HL-60 (cell line): Measurements from ENCODE around the gene PYDC1.

Experiments used
- TF ChIP-seq, protein P1 (sequence below): IDR thresholded peaks from one replicate; pipeline ENCODE4 v1.5.1; 2011; ENCODE audit warnings: low read length, control low read depth, inconsistent platforms; ENCODE audit not compliant: insufficient read depth
- TF ChIP-seq, protein P2 (sequence below): IDR thresholded peaks from 2 replicates; pipeline ENCODE4 v1.6.1; 2012; ENCODE audit warnings: low read depth; ENCODE audit not compliant: insufficient replicate concordance

DNA sequence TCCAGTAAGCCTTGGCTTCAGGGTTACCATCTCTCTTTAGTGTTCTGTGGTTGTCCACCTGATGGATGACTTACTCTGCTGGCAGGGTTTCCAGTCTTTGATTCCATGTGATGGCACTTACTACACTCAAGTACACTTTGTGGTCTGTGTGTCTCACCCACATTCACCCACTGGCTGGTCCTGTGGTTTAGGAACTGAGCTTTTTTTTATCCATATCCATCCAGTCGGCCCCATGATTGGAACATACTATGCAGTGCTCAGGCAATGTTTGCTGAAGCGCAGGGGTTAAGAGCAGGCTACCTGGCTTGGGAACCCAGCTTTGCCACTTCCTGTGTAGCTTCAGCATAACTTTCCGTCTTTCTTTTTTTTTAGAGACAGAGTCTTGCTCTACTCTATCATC is 39.8 kb downstream of the PYDC1 start:
- TF ChIP-seq, protein P1, sequence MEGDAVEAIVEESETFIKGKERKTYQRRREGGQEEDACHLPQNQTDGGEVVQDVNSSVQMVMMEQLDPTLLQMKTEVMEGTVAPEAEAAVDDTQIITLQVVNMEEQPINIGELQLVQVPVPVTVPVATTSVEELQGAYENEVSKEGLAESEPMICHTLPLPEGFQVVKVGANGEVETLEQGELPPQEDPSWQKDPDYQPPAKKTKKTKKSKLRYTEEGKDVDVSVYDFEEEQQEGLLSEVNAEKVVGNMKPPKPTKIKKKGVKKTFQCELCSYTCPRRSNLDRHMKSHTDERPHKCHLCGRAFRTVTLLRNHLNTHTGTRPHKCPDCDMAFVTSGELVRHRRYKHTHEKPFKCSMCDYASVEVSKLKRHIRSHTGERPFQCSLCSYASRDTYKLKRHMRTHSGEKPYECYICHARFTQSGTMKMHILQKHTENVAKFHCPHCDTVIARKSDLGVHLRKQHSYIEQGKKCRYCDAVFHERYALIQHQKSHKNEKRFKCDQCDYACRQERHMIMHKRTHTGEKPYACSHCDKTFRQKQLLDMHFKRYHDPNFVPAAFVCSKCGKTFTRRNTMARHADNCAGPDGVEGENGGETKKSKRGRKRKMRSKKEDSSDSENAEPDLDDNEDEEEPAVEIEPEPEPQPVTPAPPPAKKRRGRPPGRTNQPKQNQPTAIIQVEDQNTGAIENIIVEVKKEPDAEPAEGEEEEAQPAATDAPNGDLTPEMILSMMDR = no peak
- TF ChIP-seq, protein P2, sequence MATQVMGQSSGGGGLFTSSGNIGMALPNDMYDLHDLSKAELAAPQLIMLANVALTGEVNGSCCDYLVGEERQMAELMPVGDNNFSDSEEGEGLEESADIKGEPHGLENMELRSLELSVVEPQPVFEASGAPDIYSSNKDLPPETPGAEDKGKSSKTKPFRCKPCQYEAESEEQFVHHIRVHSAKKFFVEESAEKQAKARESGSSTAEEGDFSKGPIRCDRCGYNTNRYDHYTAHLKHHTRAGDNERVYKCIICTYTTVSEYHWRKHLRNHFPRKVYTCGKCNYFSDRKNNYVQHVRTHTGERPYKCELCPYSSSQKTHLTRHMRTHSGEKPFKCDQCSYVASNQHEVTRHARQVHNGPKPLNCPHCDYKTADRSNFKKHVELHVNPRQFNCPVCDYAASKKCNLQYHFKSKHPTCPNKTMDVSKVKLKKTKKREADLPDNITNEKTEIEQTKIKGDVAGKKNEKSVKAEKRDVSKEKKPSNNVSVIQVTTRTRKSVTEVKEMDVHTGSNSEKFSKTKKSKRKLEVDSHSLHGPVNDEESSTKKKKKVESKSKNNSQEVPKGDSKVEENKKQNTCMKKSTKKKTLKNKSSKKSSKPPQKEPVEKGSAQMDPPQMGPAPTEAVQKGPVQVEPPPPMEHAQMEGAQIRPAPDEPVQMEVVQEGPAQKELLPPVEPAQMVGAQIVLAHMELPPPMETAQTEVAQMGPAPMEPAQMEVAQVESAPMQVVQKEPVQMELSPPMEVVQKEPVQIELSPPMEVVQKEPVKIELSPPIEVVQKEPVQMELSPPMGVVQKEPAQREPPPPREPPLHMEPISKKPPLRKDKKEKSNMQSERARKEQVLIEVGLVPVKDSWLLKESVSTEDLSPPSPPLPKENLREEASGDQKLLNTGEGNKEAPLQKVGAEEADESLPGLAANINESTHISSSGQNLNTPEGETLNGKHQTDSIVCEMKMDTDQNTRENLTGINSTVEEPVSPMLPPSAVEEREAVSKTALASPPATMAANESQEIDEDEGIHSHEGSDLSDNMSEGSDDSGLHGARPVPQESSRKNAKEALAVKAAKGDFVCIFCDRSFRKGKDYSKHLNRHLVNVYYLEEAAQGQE = no peak
